Stimulated activated CD4-positive, alpha-beta T cell treated with anti-CD3 and anti-CD28 coated beads, Interleukin-12 subunit alpha, Interleukin-12 subunit beta, amount 100 ng/mL, for 48 hours (primary cell): ENCODE measurements around the gene TNXB.
A peak's percentile ranks its signal among the peaks of the same experiment; 100 is the strongest.
"Not testable (repeated sequence)": the region's sequence is repeated elsewhere in the genome, so short reads cannot be mapped to it uniquely, and the experiment has no call there.

Source experiments
- DNase-seq, 3 donors: peaks; one replicate each; pipeline ENCODE4 v3.0.0-alpha.2; 2020; ENCODE audit warnings: low read depth in 2 of 3, low spot score in 1 of 3

The TNXB gene

GRCh38 chr6:32068867-32069266 is 40.3 kb downstream of the TNXB start:
- no peak for DNase-seq

GRCh38 chr6:32068315-32068714 is 40.8 kb downstream of the TNXB start:
- DNase-seq = not testable (repeated sequence)

- not testable (repeated sequence) for DNase-seq
Observed at GRCh38 chr6:32067521-32067920, 41.6 kb downstream of the TNXB start.

- no peak for DNase-seq
Observed at GRCh38 chr6:32064706-32065105, 44.4 kb downstream of the TNXB start.

GRCh38 chr6:32060966-32061655 is 48.0 kb downstream of the TNXB start:
- no peak for DNase-seq

GRCh38 chr6:32058511-32058963 is 50.6 kb downstream of the TNXB start:
- DNase-seq = no peak

GRCh38 chr6:32057966-32058365 is 51.2 kb downstream of the TNXB start:
- DNase-seq = no peak

- DNase-seq = no peak
Observed at GRCh38 chr6:32056254-32056653, 52.9 kb downstream of the TNXB start.

- DNase-seq = not testable (repeated sequence)
Observed at GRCh38 chr6:32055756-32056155, 53.4 kb downstream of the TNXB start.

- not testable (repeated sequence) for DNase-seq
Observed at GRCh38 chr6:32053314-32053713, 55.8 kb downstream of the TNXB start.

GRCh38 chr6:32052626-32053025 is 56.5 kb downstream of the TNXB start:
- DNase-seq = not testable (repeated sequence)

- no peak for DNase-seq
Observed at GRCh38 chr6:32050562-32050961, 58.6 kb downstream of the TNXB start.

GRCh38 chr6:32049736-32050135 is 59.4 kb downstream of the TNXB start:
- not testable (repeated sequence) for DNase-seq

- DNase-seq = not testable (repeated sequence)
Observed at GRCh38 chr6:32049149-32049548, 60.0 kb downstream of the TNXB start.

- peak; percentile 43 to 76 (median 58) for DNase-seq
Observed at GRCh38 chr6:32047855-32048766, 61.0 kb downstream of the TNXB start.

- no peak for DNase-seq
Observed at GRCh38 chr6:32047539-32047854, 61.6 kb downstream of the TNXB start.

- no peak for DNase-seq
Observed at GRCh38 chr6:32047084-32047478, 62.1 kb downstream of the TNXB start.

- no peak for DNase-seq
Observed at GRCh38 chr6:32046450-32047083, 62.6 kb downstream of the TNXB start.

GRCh38 chr6:32045811-32046449 is 63.2 kb downstream of the TNXB start:
- DNase-seq = no peak

- not testable (repeated sequence) for DNase-seq
Observed at GRCh38 chr6:32044916-32045315, 64.2 kb downstream of the TNXB start.
